HG03196 (cell line): ENCODE results near the gene LURAP1L.
"Not testable (repeated sequence)": the region's sequence is repeated elsewhere in the genome, so short reads cannot be mapped to it uniquely, and the experiment has no call there.

Experiments
- ATAC-seq: cut with Tn5 transposase; IDR thresholded peaks from one replicate; pipeline ENCODE4 v1.9.1; 2021; ENCODE audit not compliant: unreplicated experiment

Gene LURAP1L

GRCh38 chr9:12855066-12855465, 80.2 kb downstream of the LURAP1L start:
- no peak for ATAC-seq

GRCh38 chr9:12856603-12857002, 81.8 kb downstream of the LURAP1L start:
- no peak for ATAC-seq

GRCh38 chr9:12859704-12860251, 85.0 kb downstream of the LURAP1L start:
- ATAC-seq = no peak

- ATAC-seq = no peak
These were observed 86.2 kb downstream of the LURAP1L start for GRCh38 chr9:12860998-12861397.

GRCh38 chr9:12862611-12863410, 88.0 kb downstream of the LURAP1L start:
- ATAC-seq = no peak

- no peak for ATAC-seq
These were observed 88.8 kb downstream of the LURAP1L start for GRCh38 chr9:12863618-12864017.

GRCh38 chr9:12865380-12865779, 90.6 kb downstream of the LURAP1L start:
- ATAC-seq = not testable (repeated sequence)
